Endometrial microvascular endothelial cells (primary cell): Measurements from ENCODE around the gene TMEM51. TPM values are rescaled to one million over a fixed set of nuclear protein-coding genes. Genes with fewer than 3 reads are reported as not detected.

ENCODE experiments used
- in situ Hi-C: cut with HindIII; loops from 2 replicates; pipeline ENCODE4 v1.10.0; 2017; ENCODE audit warnings: low sequenced_read_pairs, low pct_unique_long_range_greater_than_20kb; ENCODE audit errors: inconsistent ontology term
- total RNA-seq: library from RNA; depleted of rRNA; stranded (reverse); fragments of >200 nt; gene quantifications from one replicate; pipeline ENCODE4 v1.2.3, GENCODE V29; 2015; ENCODE audit errors: inconsistent ontology term

Gene TMEM51
- total RNA-seq, 1 donor from 2014 or later, result 18.1 TPM

- in situ Hi-C loops, result no loop called here
Measured at GRCh38 chr1:15222653-15223303, 69.2 kb downstream of the TMEM51 start.

DNA sequence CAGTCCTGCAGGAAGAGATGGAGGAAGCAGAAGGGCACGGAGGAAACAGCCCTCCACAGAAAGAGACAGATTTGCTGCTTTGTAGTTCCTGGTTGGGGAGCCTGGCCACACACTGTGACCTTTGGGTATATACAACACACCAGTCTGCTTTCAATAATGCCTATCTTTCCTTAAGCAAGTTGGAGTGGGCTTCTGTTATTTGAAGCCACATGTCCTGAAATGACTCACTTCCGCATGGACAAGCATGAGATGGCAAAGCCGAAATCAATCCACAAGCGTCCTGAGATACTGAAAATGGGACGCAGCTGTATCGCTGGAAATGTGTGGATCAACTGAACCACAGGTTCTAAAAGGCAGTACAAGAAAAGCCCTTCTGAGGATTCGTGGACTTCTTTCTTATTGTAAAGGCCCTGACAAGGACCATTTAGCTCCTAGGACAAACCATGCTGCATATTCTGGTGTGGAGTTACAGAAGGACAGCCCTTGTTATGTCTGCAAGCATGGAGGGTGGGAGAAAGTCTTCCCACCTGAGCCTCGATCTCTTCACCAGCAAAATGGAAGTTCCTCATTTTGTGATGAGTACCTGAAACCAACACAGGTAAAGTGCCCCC lies 70.8 kb downstream of the TMEM51 start:
- in situ Hi-C loops, result no loop called here

DNA sequence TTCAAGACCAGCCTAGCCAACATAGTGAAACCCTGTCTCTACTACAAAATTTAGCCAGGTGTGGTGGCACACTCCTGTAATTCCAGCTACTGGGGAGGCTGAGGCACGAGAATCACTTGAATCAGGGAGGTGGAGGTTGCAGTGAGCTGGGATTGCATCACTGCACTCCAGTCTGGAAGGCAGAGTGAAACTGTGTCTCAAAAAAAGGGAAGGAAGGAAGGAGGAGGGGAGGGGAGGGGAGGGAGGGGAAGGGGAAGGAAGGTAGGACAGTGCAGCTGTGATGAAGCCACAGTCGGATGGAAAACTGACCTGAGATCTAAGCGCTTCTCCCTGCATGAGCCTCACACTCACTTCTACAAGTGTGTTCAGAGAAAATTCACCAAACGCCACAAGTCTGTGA lies 71.4 kb downstream of the TMEM51 start:
- in situ Hi-C loops, result no loop called here

DNA sequence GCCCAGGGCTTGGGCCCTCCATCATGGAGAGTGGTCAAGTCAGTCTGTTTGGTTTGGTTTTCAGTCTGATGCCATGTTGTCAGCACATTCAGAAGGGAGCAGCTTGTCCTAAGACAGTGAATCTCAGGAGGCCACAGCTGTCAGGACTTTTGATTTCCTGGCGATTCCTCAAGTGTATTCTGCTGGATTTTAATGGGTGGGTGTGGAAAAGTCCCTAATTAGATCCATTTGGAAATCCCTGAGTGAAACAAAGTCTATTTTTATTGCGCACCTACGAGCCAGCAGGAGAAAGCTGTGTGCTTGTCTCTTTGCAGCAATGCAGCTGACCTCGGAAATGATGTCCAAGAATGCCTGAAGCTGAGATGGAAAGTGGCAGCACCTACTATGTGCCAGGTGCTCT lies 71.9 kb downstream of the TMEM51 start:
- in situ Hi-C loops, result no loop called here

- in situ Hi-C loops, result no loop called here
Measured at GRCh38 chr1:15226388-15227255, 73.1 kb downstream of the TMEM51 start.

- in situ Hi-C loops, result no loop called here
Measured at GRCh38 chr1:15229707-15230131, 76.2 kb downstream of the TMEM51 start.

DNA sequence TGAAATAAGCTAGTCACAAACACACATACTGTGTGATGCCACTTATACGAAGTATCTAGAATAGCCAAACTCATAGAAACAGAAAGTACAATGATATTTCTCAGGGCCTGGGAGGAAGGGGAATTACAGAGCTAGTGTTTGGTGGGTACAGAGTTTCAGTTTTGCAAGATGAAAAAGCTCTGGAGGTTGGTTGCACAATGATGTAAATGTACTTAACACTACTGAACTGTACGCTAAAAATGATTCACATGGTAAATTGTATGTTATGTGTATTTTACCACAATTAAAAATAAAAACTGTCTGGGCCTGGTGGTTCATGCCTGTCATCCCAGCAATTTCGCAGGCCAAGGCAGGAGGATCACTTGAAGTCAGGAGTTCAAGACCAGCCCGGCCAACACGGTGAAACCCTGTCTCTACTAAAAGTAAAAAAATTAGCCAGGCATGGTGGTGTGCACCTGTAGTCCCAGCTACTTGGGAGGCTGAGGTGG lies 78.2 kb downstream of the TMEM51 start:
- in situ Hi-C loops, result no loop called here

DNA sequence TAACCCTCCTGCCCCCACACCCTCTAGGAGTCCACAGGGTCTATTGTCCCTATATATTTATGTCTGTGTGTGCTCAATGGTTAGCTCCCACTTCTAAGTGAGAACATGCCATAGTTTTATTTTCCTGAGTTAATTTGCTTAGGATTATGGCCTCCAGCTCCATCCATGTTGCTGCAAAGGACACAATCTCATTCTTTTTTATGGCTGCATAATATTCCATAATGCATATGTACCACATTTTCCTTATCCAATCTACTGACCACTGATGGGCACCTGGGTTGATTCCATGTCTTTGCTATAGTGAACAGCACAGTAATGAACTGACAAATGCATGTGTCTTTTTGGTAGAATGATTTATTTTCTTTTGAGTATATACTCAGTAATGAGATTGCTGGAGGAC lies 80.1 kb downstream of the TMEM51 start:
- in situ Hi-C loops, result no loop called here

GRCh38 chr1:15236321-15236721 lies 82.8 kb downstream of the TMEM51 start:
- in situ Hi-C loops, result no loop called here

GRCh38 chr1:15236746-15237145 lies 83.2 kb downstream of the TMEM51 start:
- in situ Hi-C loops, result no loop called here

DNA sequence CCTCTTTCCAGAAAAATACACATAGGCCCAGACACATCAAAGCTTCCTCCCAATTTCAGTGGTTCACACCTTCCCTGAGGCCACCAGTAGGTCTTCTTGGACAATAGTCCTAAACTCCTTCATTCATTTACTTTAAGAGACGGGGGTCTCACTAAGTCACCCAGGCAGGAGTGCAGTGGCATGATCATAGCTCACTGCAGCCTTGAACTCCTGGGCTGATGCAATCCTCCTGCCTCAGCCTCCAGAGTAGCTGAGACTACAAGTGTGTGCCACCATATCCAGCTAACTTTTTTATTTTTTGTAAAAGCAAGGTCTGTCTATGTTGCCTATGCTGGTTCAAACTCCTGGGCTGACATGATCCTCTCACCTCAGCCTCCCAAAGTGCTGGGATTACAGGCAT lies 85.2 kb downstream of the TMEM51 start:
- in situ Hi-C loops, result no loop called here

- in situ Hi-C loops, result no loop called here
Measured at GRCh38 chr1:15242766-15243165, 89.2 kb downstream of the TMEM51 start.

DNA sequence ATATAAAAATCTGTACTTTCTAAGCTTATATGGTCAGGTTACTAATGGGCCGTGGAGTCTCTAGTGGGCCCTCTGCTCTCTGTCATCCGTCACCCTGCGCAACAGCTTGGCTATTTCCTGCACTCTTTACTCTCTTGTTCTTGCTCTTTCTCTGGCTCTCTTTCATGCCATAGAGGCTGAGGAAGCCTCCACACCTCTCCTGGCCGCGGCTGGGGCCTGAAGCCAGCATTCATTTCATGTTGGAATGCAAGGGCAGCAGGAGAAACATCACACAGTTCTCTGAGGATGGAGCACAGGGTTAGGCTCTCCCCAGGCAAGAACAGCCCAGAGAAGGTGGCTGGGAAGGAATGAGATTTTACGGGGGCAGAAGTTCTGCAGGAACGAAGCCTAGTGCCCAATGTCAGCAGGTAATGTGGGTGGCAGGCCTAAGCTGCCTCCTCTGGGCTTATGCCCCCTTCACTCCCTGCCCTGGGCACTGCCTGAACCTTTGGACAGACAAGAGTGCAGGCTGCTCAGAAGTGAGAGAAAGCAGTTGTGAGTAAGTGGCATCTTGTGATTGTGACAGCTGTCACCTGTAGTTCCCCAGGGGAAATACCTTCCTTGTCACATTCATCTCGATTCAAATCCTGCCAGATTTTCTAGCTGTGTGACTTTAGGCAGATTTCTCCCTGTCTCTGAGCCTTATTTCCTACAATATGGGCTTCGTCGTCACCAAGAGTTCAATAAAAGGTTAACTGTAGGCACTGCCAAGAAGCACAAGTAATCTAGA lies 89.9 kb downstream of the TMEM51 start:
- in situ Hi-C loops, result no loop called here

DNA sequence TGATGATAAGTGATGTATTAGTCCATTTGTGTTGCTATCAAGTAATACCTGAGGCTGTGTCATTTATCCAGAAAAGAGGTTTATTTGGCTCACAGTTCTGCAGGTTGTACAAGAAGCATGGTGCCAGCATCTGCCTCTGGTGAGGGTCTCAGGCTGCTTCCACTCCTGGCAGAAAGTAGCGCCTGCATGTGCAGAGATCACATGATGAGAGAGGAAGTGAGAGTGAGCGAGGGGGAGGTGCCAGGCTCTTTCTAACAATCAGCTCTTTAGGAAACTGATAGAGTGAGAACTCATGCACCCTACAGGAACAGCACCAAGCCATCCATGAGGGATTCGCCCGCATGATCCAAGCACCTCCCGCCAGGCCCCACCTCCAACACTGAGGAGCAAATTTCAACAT lies 91.3 kb downstream of the TMEM51 start:
- in situ Hi-C loops, result no loop called here

DNA sequence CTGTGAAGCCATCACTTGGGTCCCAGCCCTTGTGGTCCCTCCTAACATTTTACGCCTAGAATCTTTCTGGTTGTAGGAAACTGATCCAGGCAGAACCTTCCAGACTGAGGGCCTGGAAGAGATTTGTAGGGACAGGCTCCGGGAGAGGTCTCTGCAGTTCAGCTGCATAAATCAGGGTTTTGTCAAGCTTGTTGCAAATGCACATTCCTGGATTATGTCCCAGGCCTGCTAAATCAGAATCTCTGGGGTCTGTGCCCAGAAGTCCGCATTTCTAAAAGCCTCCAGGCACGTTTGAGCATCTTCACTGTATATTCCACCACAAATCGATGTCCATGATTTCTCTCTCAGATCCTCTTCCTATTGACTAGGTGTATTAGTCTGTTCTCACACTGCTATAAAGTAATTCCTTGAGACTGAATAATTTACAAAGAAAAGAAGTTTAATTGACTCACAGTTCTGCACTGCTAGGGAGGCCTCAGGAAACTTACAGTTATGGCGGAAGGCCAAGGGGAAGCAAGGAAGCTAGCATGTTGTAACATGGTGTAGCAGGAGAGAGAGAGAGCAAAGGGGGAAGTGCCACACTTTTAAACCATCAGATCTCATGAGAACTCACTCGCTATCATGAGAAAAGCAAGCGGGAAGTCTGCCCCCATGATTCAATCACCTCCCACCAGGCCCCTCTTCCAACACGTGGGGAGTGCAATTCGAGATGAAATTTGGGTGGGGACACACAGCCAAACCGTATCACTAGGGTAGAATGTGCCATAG lies 92.2 kb downstream of the TMEM51 start:
- in situ Hi-C loops, result no loop called here

- in situ Hi-C loops, result no loop called here
Measured at GRCh38 chr1:15246960-15247614, 93.5 kb downstream of the TMEM51 start, which contains the start of gene FHAD1. FHAD1 (plus strand) TSS chr1:15247223; CDS start chr1:15251785, 4,562 bp downstream.

GRCh38 chr1:15248216-15248615 lies 94.7 kb downstream of the TMEM51 start:
- in situ Hi-C loops, result no loop called here

DNA sequence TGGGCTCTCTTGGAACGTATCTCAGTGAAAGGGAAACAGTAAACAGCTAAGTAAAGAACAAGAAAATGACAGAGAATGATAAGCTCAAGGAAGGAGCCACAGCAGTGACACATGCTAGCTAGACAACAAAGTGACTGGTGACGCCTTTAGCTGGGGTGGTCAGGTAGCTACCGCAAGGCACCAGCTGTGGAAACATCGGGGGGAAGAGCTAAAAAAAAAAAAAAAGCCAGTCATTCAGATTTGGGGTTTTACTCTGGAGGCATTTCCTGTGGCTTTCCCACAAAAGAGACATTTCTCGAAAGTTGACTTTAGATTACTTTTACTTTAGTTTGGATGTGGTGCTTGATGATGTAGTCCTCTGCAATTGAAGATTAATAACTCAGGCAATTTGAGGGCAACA lies 95.5 kb downstream of the TMEM51 start:
- in situ Hi-C loops, result no loop called here
